ENCODE data around the gene SLC13A5.
"Not testable (repeated sequence)": the region's sequence is repeated elsewhere in the genome, so short reads cannot be mapped to it uniquely, and the experiment has no call there.

The SLC13A5 gene

GRCh38 chr17:6683081-6683684 is 30.0 kb downstream of the SLC13A5 start:
- no peak for DNase-seq

GRCh38 chr17:6682339-6682738 is 30.8 kb downstream of the SLC13A5 start:
- DNase-seq = no peak

GRCh38 chr17:6681671-6682070 is 31.5 kb downstream of the SLC13A5 start:
- no peak for DNase-seq

GRCh38 chr17:6681176-6681575 is 32.0 kb downstream of the SLC13A5 start:
- DNase-seq = no peak

GRCh38 chr17:6679241-6679640 is 33.9 kb downstream of the SLC13A5 start:
- DNase-seq = no peak

- DNase-seq = no peak
Measured at GRCh38 chr17:6677946-6678345, 35.2 kb downstream of the SLC13A5 start.

GRCh38 chr17:6677158-6677831 is 35.9 kb downstream of the SLC13A5 start:
- DNase-seq = no peak

- DNase-seq = no peak
Measured at GRCh38 chr17:6676802-6677157, 36.4 kb downstream of the SLC13A5 start.

GRCh38 chr17:6675201-6675825 is 37.9 kb downstream of the SLC13A5 start:
- no peak for DNase-seq

- DNase-seq = no peak
Measured at GRCh38 chr17:6674586-6674985, 38.6 kb downstream of the SLC13A5 start.

GRCh38 chr17:6671431-6671830 is 41.7 kb downstream of the SLC13A5 start:
- no peak for DNase-seq

GRCh38 chr17:6670999-6671398 is 42.2 kb downstream of the SLC13A5 start:
- no peak for DNase-seq

GRCh38 chr17:6670571-6670970 is 42.6 kb downstream of the SLC13A5 start:
- no peak for DNase-seq

- no peak for DNase-seq
Measured at GRCh38 chr17:6669479-6670212, 43.5 kb downstream of the SLC13A5 start.

GRCh38 chr17:6668727-6669425 is 44.3 kb downstream of the SLC13A5 start:
- no peak for DNase-seq

- no peak for DNase-seq
Measured at GRCh38 chr17:6668219-6668618, 45.0 kb downstream of the SLC13A5 start.

GRCh38 chr17:6667516-6667915 is 45.7 kb downstream of the SLC13A5 start:
- DNase-seq = no peak

- DNase-seq = no peak
Measured at GRCh38 chr17:6666557-6666956, 46.6 kb downstream of the SLC13A5 start.

GRCh38 chr17:6666077-6666521 is 47.1 kb downstream of the SLC13A5 start:
- DNase-seq = peak; percentile 54

- not testable (repeated sequence) for DNase-seq
Measured at GRCh38 chr17:6663200-6663599, 50.0 kb downstream of the SLC13A5 start.

- no peak for DNase-seq
Measured at GRCh38 chr17:6661464-6661848, 51.7 kb downstream of the SLC13A5 start.

GRCh38 chr17:6660805-6661463 is 52.2 kb downstream of the SLC13A5 start:
- DNase-seq = no peak

- DNase-seq = no peak
Measured at GRCh38 chr17:6660101-6660500, 53.1 kb downstream of the SLC13A5 start.

Data from 8988T (cell line).